ENCODE measurements around the gene TTC21B. TPM values are rescaled to one million over a fixed set of nuclear protein-coding genes. Genes with fewer than 3 reads are reported as not detected.
A peak's percentile ranks its signal among the peaks of the same experiment; 100 is the strongest.

The TTC21B gene
- total RNA-seq, 1 experiment from 2014 or later = 83.0 TPM

DNA sequence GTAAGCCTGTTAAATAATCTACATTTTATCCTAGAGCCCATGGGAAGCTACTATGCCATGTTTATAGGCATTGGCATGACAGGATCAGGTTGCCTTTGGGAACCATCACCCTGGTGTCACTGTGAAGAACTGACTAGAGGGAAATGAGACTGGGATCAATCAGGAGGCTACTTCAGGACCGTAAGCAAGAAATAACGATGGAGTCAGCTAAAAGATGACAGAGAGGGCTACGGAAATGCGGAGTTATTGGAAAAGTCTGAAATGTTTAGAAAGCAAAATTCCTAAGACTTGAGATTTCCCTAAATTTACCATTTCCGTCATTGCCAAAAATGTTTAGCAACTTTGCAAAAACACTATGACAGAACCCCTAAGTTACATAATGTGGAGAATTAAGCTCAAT lies 50.2 kb downstream of the TTC21B start:
- Histone ChIP-seq H3K4me3 (ENCODE audit: low read depth, low read length, poor library complexity, severe bottlenecking) (no peak overlapping the region), H3K9me3 (ENCODE audit: low read depth, low read length, poor library complexity, severe bottlenecking) (no peaks in the 10 kb centered on the region), H3K27ac (ENCODE audit: low read depth, low read length, poor library complexity, severe bottlenecking) (no peak overlapping the region), H3K36me3 (ENCODE audit: insufficient read depth, low read length, poor library complexity, severe bottlenecking) (peaks cover 77% of the 10 kb centered on the region), H3K4me1 (ENCODE audit: insufficient read depth, low read length, poor library complexity, severe bottlenecking) (peaks cover 7% of the 10 kb centered on the region), H3K27me3 (replicated peaks; ENCODE audit: insufficient read depth, low read depth, low read length, poor library complexity) (no peaks in the 10 kb centered on the region)
- BruUV-seq (replicated peaks) = no TSS peak
- ChIA-PET POLR2A (ENCODE audit: low non-redundant PET) (no interaction called here), CTCF (no interaction called here)
- intact Hi-C loops (cut with micrococcal nuclease; ENCODE audit: unreplicated experiment) = no loop called here
- no peak for DNase-seq (ENCODE audit: low spot score)
- no peak for TF ChIP-seq EZH2 (IDR thresholded peaks at IDR 0.05; ENCODE audit: borderline replicate concordance, low read depth, low read length, poor library complexity, severe bottlenecking)
- TF ChIP-seq, protein P1, sequence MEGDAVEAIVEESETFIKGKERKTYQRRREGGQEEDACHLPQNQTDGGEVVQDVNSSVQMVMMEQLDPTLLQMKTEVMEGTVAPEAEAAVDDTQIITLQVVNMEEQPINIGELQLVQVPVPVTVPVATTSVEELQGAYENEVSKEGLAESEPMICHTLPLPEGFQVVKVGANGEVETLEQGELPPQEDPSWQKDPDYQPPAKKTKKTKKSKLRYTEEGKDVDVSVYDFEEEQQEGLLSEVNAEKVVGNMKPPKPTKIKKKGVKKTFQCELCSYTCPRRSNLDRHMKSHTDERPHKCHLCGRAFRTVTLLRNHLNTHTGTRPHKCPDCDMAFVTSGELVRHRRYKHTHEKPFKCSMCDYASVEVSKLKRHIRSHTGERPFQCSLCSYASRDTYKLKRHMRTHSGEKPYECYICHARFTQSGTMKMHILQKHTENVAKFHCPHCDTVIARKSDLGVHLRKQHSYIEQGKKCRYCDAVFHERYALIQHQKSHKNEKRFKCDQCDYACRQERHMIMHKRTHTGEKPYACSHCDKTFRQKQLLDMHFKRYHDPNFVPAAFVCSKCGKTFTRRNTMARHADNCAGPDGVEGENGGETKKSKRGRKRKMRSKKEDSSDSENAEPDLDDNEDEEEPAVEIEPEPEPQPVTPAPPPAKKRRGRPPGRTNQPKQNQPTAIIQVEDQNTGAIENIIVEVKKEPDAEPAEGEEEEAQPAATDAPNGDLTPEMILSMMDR (conservative IDR thresholded peaks at IDR 0.05; ENCODE audit: low read depth, low read length) = no peak

GRCh38 chr2:165902934-165903333 lies 50.6 kb downstream of the TTC21B start:
- H3K27ac ChIP-seq (ENCODE audit: low read depth, low read length, poor library complexity, severe bottlenecking) = no peak overlapping the region
- DNase-seq (ENCODE audit: low spot score) = peak; percentile 26
- no peaks in the 10 kb centered on the region for H3K27me3 ChIP-seq (replicated peaks; ENCODE audit: insufficient read depth, low read depth, low read length, poor library complexity)
- ChIA-PET CTCF (no interaction called here), POLR2A (ENCODE audit: low non-redundant PET) (no interaction called here)
- H3K4me3 ChIP-seq (ENCODE audit: low read depth, low read length, poor library complexity, severe bottlenecking) = no peak overlapping the region
- TF ChIP-seq, protein P1 (conservative IDR thresholded peaks at IDR 0.05; ENCODE audit: low read depth, low read length) = 0 out of 2 replicates have a peak, but pooled peaks have one; percentile 26
- TF ChIP-seq EZH2 (IDR thresholded peaks at IDR 0.05; ENCODE audit: borderline replicate concordance, low read depth, low read length, poor library complexity, severe bottlenecking) = no peak
- intact Hi-C loops (cut with micrococcal nuclease; ENCODE audit: unreplicated experiment) = no loop called here
- H3K4me1 ChIP-seq (ENCODE audit: insufficient read depth, low read length, poor library complexity, severe bottlenecking) = peaks cover 7% of the 10 kb centered on the region
- no peaks in the 10 kb centered on the region for H3K9me3 ChIP-seq (ENCODE audit: low read depth, low read length, poor library complexity, severe bottlenecking)
- peaks cover 78% of the 10 kb centered on the region for H3K36me3 ChIP-seq (ENCODE audit: insufficient read depth, low read length, poor library complexity, severe bottlenecking)
- no TSS peak for BruUV-seq (replicated peaks)

DNA sequence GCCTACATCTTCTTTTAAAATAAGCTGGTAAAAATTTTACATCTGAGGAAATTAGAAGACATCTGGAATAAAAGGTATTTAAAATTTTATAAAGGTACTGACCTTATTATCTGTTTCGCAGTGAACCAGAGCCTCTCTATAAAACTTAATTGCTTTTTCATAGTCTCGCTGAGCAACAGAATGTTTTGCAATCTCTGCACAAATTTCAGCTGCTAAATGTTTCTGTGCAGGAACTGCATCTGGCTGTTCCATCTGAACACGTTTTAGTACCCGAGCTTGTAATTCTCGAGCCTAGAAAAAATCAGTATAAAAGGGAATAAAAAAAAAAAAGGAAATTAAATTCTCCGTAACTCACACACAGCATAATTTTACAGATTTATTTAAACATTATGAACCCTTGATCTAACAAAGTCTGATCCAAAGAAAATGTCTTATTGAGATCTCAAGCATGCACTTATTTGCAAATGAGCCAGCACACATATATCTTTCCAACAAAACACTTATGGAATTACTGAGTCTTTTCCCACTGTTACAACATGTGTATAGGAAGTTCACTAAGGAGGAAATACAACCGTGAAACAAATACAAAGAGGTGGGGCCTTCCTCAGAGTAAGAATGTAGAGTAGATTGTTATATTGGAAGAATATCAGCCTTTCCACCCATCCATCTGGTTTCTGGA lies 51.8 kb downstream of the TTC21B start:
- Histone ChIP-seq H3K9me3 (ENCODE audit: low read depth, low read length, poor library complexity, severe bottlenecking) (no peaks in the 10 kb centered on the region), H3K4me3 (ENCODE audit: low read depth, low read length, poor library complexity, severe bottlenecking) (no peak overlapping the region), H3K36me3 (ENCODE audit: insufficient read depth, low read length, poor library complexity, severe bottlenecking) (peaks cover 78% of the 10 kb centered on the region), H3K27ac (ENCODE audit: low read depth, low read length, poor library complexity, severe bottlenecking) (peak overlapping the region; percentile 34), H3K4me1 (ENCODE audit: insufficient read depth, low read length, poor library complexity, severe bottlenecking) (peaks cover 7% of the 10 kb centered on the region), H3K27me3 (replicated peaks; ENCODE audit: insufficient read depth, low read depth, low read length, poor library complexity) (no peaks in the 10 kb centered on the region)
- TF ChIP-seq, protein P1 (conservative IDR thresholded peaks at IDR 0.05; ENCODE audit: low read depth, low read length) = no peak
- TF ChIP-seq EZH2 (IDR thresholded peaks at IDR 0.05; ENCODE audit: borderline replicate concordance, low read depth, low read length, poor library complexity, severe bottlenecking) = no peak
- intact Hi-C loops (cut with micrococcal nuclease; ENCODE audit: unreplicated experiment) = no loop called here
- no peak for DNase-seq (ENCODE audit: low spot score)
- no TSS peak for BruUV-seq (replicated peaks)
- CTCF ChIA-PET = interaction anchor here (0.6 kb wide), 1 partner anchor 226 kb away, joined by 3 read pairs; the partner anchor contains the start of gene SCN1A
- POLR2A ChIA-PET (ENCODE audit: low non-redundant PET) = no interaction called here
